LNCAP (cell line): ENCODE results near the gene GDF9.

Source experiments
- TF ChIP-seq, protein P1 (sequence below): fragments of 450-650 bp; IDR thresholded peaks from 2 replicates; pipeline ENCODE4 v1.5.1; 2017; ENCODE audit warnings: mild to moderate bottlenecking

Gene GDF9

DNA sequence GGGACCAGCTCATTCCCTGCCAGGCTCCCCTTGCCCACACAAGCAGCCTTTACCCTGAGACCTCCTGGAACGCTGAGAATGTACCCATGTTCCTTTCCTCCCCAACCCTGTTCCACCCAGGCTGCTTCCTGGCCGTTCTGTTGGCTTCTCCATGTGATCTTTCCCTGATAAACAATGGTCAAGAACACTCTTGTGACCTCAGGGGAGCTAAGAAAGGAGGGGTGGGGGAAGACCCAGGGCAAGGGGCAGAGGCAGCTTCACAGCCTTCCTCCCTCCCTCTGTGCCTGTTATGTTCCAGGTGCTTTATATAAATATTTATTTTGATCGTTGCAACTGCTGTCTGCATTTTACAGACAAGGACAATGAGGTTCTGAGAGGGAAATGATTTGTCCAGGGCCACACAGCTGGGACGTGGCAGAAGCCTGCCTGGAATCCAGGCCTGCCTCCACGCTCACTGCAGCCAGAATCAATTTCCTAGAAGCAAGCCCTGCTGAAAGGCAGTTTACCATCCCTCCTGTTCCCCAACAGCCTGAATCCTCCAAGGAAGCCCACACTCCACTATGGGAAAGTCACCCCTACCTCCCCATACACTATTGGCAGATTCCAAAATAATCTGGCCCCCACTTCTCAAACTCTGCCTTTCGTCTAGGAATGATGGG lies 39.7 kb downstream of the GDF9 start:
- TF ChIP-seq, protein P1, sequence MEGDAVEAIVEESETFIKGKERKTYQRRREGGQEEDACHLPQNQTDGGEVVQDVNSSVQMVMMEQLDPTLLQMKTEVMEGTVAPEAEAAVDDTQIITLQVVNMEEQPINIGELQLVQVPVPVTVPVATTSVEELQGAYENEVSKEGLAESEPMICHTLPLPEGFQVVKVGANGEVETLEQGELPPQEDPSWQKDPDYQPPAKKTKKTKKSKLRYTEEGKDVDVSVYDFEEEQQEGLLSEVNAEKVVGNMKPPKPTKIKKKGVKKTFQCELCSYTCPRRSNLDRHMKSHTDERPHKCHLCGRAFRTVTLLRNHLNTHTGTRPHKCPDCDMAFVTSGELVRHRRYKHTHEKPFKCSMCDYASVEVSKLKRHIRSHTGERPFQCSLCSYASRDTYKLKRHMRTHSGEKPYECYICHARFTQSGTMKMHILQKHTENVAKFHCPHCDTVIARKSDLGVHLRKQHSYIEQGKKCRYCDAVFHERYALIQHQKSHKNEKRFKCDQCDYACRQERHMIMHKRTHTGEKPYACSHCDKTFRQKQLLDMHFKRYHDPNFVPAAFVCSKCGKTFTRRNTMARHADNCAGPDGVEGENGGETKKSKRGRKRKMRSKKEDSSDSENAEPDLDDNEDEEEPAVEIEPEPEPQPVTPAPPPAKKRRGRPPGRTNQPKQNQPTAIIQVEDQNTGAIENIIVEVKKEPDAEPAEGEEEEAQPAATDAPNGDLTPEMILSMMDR, result no peak

DNA sequence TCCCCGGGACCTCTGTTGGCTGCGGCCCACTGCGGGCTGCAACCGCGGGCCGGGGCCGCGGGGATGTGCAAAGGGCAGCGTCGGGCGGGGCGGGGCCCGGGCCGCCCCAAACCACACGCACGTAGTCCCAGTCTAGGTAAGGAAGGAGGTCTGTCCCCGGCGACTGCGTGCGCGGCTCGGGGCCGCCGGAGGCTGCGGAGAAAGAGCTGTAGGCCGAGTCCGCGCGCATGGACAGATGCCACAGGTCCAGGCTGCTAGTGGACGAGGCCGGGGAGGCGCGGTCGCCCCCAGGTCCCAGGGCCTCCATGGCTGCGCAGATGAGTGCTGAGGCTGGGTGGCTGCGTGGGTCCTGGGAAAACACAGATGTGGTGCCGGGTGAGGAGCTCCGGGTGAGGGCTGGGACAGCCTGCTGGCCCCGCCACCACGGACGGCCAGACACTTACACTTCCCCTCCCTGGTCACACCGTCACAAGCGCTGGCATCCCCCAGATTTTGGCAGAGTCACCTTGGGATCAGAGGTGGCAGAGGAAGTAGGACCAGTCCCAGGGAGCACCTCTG lies 40.4 kb downstream of the GDF9 start:
- TF ChIP-seq, protein P1, result no peak

DNA sequence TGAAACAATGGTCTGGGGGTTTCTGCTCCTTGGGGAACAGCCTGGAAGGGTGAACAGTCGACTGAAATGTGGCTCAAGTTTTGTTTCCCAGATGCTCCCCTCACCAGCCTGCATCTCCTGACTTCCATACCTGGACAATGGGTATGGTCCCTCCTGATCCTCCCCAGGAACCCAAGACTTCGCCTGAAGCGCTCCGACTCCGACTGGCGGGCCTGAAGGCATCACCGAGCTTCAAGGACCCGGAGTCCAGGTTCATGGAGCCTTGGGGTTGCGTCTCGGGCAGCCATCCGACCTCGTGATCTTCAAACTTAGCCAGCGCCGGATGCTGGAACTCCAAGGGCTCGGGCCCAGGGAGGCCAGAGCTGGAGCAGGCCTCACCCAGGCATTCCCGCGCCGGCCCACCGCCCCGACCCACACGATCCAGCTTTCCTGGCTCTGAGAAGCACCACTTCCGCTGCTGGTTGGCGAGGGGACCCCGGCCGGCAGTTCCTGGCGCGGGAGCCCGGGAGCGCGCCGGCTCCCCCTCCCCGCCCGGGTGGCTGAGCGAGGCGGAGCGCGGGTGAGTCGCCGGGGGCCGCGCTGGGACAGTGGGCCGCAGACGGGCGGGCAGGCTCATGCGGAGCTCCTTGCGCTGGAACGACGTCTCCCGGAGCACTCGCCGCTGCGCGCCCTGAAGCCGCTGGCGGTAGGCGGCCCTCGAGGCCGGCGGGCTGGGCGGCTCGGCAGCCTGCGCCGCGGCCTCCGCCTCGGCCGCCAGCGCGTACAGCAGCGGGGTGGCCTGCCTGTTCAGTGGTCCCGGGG lies 41.0 kb downstream of the GDF9 start:
- TF ChIP-seq, protein P1, result no peak

DNA sequence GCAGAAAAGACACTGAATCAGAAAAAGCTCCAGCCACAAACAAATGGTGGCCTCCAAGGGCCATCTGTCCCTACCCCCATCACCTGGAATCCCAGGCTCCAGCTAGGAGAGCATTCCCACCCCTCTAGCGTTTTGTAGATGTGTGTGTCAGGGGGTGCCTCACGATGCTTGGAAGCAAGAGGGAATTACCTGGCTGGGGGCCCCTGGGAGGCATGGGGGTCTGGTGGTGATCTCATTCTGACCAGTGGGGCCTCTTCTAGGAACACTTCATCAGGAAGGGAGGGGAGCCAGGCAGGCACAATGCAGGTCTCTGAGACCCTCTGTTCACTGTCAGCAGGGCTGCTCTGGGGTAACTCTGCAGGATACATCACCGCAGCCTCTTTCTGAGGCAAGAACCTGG lies 41.8 kb downstream of the GDF9 start:
- TF ChIP-seq, protein P1, result no peak

DNA sequence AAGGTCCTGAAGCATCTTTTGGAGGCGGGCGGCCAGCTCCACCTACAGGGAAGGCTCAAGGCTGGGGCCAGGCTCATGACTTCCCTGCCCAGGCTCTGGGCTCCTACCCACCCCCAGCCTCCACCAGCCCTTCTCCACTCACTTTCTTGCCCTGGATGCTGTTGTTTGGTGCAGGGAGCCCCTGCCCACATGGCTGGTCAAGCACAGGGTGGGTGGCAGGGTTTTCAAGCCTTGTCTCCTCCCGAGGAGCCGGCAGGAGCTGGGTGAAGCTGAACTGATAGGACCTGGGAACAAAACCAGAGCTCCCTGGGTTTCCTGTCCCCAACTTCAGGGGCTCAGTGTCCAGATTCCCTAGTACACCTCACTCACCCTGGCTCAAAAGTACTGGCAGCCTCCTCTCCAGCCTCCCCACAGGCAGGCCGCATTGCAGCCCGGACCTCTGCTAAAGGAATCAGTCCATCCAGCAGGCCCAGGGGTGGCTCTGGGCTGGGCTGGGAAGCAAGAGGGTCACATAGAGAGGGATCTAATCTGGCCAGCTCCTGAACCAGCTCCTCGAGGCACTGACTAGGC lies 42.7 kb downstream of the GDF9 start:
- TF ChIP-seq, protein P1, result no peak

DNA sequence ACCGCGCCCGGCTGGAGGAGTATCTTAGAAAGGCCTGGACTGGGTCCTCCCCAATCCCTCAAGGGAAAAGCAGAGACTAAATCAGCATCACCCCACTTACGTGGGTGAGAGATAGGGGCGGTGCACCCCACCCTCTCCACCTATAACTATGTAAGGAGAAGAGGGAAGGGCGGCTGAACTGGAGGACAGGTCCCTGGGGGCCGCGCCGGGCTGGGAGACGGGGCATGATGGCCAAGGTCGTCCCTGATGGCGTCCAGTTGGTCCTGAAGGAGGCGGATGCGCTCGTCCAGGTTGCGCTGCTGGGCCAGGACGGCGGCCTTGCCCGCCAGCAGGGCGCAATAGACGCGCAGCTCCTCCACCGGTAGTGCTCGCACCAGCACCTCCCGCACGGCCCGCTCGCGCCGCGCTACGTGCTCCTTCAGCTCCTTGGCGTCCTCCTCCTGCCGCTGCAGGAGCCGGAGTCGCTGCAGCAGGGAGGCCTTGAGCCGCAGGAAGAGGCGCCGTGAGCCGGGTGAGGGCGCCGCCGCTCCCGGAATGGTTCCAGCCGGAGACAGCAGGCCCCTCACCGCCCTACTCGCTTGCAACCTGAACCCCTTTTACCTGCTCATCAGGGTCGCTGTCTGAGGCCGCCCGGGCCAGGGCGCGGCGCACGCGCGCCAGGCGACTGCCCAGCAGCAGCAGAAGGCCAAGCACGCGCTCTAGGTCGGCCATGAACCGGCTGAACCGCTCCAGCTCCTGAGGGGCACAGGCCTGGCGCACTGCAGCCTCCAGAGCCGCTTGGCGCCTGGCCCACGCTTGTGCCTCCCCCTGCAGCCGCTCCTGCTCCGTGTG lies 43.4 kb downstream of the GDF9 start:
- TF ChIP-seq, protein P1, result no peak

DNA sequence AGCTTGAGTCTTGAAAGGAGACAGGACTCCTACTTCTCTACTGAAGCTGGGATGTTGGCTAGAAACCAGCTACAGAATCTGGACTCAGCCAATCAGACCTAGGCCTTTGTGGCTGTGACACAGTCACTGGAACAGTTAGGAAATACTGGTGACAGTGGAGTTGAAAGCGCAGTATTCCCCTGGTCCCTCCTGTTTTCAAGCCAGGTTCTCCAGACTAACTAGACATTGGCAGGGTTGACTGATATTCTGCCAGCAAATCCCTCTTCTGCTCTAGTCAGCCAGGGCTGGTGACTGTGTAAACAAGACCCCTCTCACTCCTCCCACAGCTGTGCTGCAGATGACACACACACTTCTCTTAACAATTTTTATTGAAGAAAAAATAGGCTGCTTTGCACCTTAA lies 44.5 kb downstream of the GDF9 start:
- TF ChIP-seq, protein P1, result no peak
